Measurements from ENCODE around the gene SAPCD1.

- TF ChIP-seq ATF1 (CRISPR knock-in tag; IDR thresholded peaks at IDR 0.05) (no peak), SMAD4 (CRISPR knock-in tag; IDR thresholded peaks at IDR 0.05) (no peak), CTCF (IDR thresholded peaks at IDR 0.05) (no peak), TP53 (CRISPR knock-in tag; IDR thresholded peaks at IDR 0.05) (no peak), ZNF317 (CRISPR knock-in tag; IDR thresholded peaks at IDR 0.05; ENCODE audit: borderline replicate concordance, low read depth) (no peak), ATF6 (CRISPR knock-in tag; IDR thresholded peaks at IDR 0.05) (no peak), USF2 (CRISPR knock-in tag; IDR thresholded peaks at IDR 0.05) (no peak), ATF3 (CRISPR knock-in tag; conservative IDR thresholded peaks at IDR 0.05) (no peak)
Observed at GRCh38 chr6:31778999-31779885, 16.8 kb downstream of the SAPCD1 start.
